ENCODE results near the gene PLXNC1.

GRCh38 chr12:94228488-94228907, 80.1 kb downstream of the PLXNC1 start:
- TF ChIP-seq ZNF223 (tag by site-specific recombination; IDR thresholded peaks at IDR 0.05) (no peak), CTCF (tag by site-specific recombination; IDR thresholded peaks at IDR 0.05) (no peak), ZNF513 (tag by site-specific recombination; IDR thresholded peaks at IDR 0.05) (no peak), TCF7L2 (IDR thresholded peaks at IDR 0.05; ENCODE audit: borderline replicate concordance, low read depth, low read length) (no peak), ZNF645 (tag by site-specific recombination; IDR thresholded peaks at IDR 0.05) (no peak), EGR2 (tag by site-specific recombination; IDR thresholded peaks at IDR 0.05; ENCODE audit: low read depth) (no peak), ZNF449 (tag by site-specific recombination; IDR thresholded peaks at IDR 0.05) (no peak), ZNF558 (tag by site-specific recombination; IDR thresholded peaks at IDR 0.05) (no peak), ZNF404 (tag by site-specific recombination; IDR thresholded peaks at IDR 0.05) (no peak), ZNF585B (tag by site-specific recombination; IDR thresholded peaks at IDR 0.05) (no peak)

Data from HEK293 (cell line).